ENCODE results near the gene MAMDC4.

The MAMDC4 gene

GRCh38 chr9:136898483-136899100 is 46.4 kb downstream of the MAMDC4 start:
- no peak overlapping the region for H3K27ac ChIP-seq (ENCODE audit: low read length)
- H3K4me1 ChIP-seq (ENCODE audit: control insufficient read depth in 1 of 2, insufficient read depth in 2 of 2, low read length in 2 of 2), result peaks cover 21 to 27% of the 10 kb centered on the region in 2 donors

GRCh38 chr9:136899196-136899595 is 47.0 kb downstream of the MAMDC4 start:
- Histone ChIP-seq H3K9me3 (ENCODE audit: control insufficient read depth in 1 of 2, low read length in 2 of 2) (no peaks in the 10 kb centered on the region), H3K27me3 (ENCODE audit: low read depth, low read length) (no peaks in the 10 kb centered on the region), H3K27ac (ENCODE audit: low read length) (no peak overlapping the region), H3K4me1 (ENCODE audit: control insufficient read depth in 1 of 2, insufficient read depth in 2 of 2, low read length in 2 of 2) (peaks cover 21 to 30% of the 10 kb centered on the region in 2 donors), H3K4me3 (ENCODE audit: low read depth in 1 of 2, low read length in 2 of 2) (no peak overlapping the region), H3K36me3 (ENCODE audit: control insufficient read depth in 1 of 2, insufficient read depth in 2 of 2, low read length in 2 of 2) (peaks cover 12 to 29% of the 10 kb centered on the region in 2 donors)

More at GRCh38 chr9:136898483-136899100, 46.4 kb downstream of the MAMDC4 start:
- Histone ChIP-seq H3K9me3 (ENCODE audit: control insufficient read depth in 1 of 2, low read length in 2 of 2) (no peaks in the 10 kb centered on the region), H3K4me3 (ENCODE audit: low read depth in 1 of 2, low read length in 2 of 2) (no peak overlapping the region), H3K27me3 (ENCODE audit: low read depth, low read length) (no peaks in the 10 kb centered on the region), H3K36me3 (ENCODE audit: control insufficient read depth in 1 of 2, insufficient read depth in 2 of 2, low read length in 2 of 2) (peaks cover 12 to 29% of the 10 kb centered on the region in 2 donors)

DNA sequence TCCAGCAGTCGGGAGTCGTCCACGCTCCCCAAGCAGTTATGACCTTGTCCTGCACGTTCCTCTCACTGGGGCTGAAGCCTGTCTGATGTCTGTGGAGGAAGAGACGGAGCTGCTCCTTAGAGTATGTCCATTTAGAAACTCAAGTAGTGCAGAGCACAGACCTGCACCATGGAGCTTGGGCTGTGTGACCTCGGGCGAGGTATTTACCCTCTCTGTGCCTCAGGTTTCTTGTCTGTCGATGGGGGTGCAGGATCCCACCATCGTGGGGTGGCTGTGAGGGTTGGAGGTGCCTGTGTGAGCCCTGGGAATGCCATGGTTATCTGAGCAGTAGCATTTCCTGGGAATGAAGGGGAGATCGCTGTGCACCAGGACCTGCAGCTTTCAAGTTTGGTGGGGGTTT is 48.4 kb downstream of the MAMDC4 start:
- Histone ChIP-seq H3K36me3 (ENCODE audit: control insufficient read depth in 1 of 2, insufficient read depth in 2 of 2, low read length in 2 of 2) (peaks cover 12 to 22% of the 10 kb centered on the region in 2 donors), H3K9me3 (ENCODE audit: control insufficient read depth in 1 of 2, low read length in 2 of 2) (no peaks in the 10 kb centered on the region), H3K27ac (ENCODE audit: low read length) (no peak overlapping the region), H3K4me1 (ENCODE audit: control insufficient read depth in 1 of 2, insufficient read depth in 2 of 2, low read length in 2 of 2) (peaks cover 21 to 30% of the 10 kb centered on the region in 2 donors), H3K27me3 (ENCODE audit: low read depth, low read length) (no peaks in the 10 kb centered on the region), H3K4me3 (ENCODE audit: low read depth in 1 of 2, low read length in 2 of 2) (no peak overlapping the region)

- Histone ChIP-seq H3K4me1 (ENCODE audit: control insufficient read depth in 1 of 2, insufficient read depth in 2 of 2, low read length in 2 of 2) (peaks cover 21 to 30% of the 10 kb centered on the region in 2 donors), H3K4me3 (ENCODE audit: low read depth in 1 of 2, low read length in 2 of 2) (no peak overlapping the region)
Observed at GRCh38 chr9:136900988-136901515, 48.9 kb downstream of the MAMDC4 start.

DNA sequence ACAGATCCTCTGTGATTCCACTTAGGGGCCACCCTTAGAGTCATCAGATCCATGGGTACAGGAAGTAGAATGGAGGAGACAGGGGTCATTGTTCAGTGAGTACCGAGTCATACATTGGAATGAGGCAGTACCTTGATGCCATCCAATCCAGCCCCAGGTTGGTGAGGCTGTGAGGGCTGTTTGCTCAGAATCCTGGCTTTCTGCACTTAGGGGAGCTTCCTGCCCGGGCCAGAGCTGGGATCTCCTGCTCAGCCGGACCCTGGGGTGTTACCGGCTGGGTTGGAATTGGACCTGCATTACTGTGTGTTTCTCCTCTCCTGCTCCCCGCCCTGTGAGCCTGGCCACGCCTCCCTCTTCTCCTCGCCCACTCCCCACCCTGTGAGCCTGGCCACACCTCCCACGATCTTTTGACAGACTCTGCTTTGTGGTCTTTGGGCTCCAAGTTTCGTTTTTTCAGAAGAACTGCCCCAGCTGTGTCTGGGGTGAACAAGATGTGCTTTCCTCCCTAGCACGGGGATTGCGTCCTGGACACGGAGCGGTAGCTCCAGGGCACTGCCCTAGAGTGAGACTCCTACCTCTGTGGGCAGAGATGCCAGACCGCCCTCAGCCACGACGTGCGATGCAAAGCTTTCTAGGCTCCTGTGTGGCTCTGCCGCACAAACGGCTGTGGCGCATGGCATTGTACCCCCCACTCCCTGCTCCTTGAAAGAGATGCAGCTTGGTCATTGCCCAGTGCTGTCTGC is 49.5 kb downstream of the MAMDC4 start:
- Histone ChIP-seq H3K4me1 (ENCODE audit: control insufficient read depth in 1 of 2, insufficient read depth in 2 of 2, low read length in 2 of 2) (peaks cover 21 to 30% of the 10 kb centered on the region in 2 donors), H3K4me3 (ENCODE audit: low read depth in 1 of 2, low read length in 2 of 2) (peak overlapping the region; percentile 42 to 45), H3K27me3 (ENCODE audit: low read depth, low read length) (no peaks in the 10 kb centered on the region), H3K27ac (ENCODE audit: low read length) (peak overlapping the region; percentile 93), H3K36me3 (ENCODE audit: control insufficient read depth in 1 of 2, insufficient read depth in 2 of 2, low read length in 2 of 2) (peaks cover 12 to 22% of the 10 kb centered on the region in 2 donors), H3K9me3 (ENCODE audit: control insufficient read depth in 1 of 2, low read length in 2 of 2) (no peaks in the 10 kb centered on the region)

More at GRCh38 chr9:136900988-136901515, 48.9 kb downstream of the MAMDC4 start:
- peaks cover 12 to 22% of the 10 kb centered on the region in 2 donors for H3K36me3 ChIP-seq (ENCODE audit: control insufficient read depth in 1 of 2, insufficient read depth in 2 of 2, low read length in 2 of 2)
- H3K27ac ChIP-seq (ENCODE audit: low read length), result peak overlapping the region; percentile 93
- H3K9me3 ChIP-seq (ENCODE audit: control insufficient read depth in 1 of 2, low read length in 2 of 2), result no peaks in the 10 kb centered on the region
- H3K27me3 ChIP-seq (ENCODE audit: low read depth, low read length), result no peaks in the 10 kb centered on the region

- Histone ChIP-seq H3K36me3 (ENCODE audit: control insufficient read depth in 1 of 2, insufficient read depth in 2 of 2, low read length in 2 of 2) (peaks cover 12 to 22% of the 10 kb centered on the region in 2 donors), H3K27ac (ENCODE audit: low read length) (peak overlapping the region; percentile 93), H3K4me1 (ENCODE audit: control insufficient read depth in 1 of 2, insufficient read depth in 2 of 2, low read length in 2 of 2) (peaks cover 21 to 30% of the 10 kb centered on the region in 2 donors), H3K9me3 (ENCODE audit: control insufficient read depth in 1 of 2, low read length in 2 of 2) (no peaks in the 10 kb centered on the region), H3K27me3 (ENCODE audit: low read depth, low read length) (no peaks in the 10 kb centered on the region), H3K4me3 (ENCODE audit: low read depth in 1 of 2, low read length in 2 of 2) (peak overlapping the region; percentile 42 to 45)
Observed at GRCh38 chr9:136902259-136902821, 50.2 kb downstream of the MAMDC4 start.

DNA sequence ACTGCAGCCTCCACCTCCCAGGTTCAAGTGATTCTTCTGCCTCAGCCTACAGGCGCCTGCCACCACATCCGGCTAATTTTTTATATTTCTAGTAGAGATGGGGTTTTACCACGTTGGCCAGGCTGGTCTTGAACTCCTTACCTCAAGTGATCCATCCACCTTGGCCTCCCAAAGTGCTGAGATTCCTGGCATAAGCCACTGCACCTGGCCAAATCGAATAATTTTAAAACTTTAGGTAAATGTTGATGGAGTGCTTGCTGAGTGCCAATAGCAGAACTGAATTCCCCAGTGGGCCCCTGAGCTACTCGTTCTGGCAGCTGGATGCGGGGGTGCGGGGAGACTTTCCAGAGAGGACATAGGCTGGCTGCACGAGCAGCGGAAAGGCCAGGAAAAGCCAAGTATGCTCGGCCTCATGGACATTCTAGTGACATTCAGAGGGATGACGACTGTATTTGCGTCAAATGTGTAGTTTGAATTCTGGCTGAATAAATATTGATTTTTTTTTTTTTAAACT is 51.0 kb downstream of the MAMDC4 start:
- Histone ChIP-seq H3K27me3 (ENCODE audit: low read depth, low read length) (no peaks in the 10 kb centered on the region), H3K9me3 (ENCODE audit: control insufficient read depth in 1 of 2, low read length in 2 of 2) (no peaks in the 10 kb centered on the region), H3K27ac (ENCODE audit: low read length) (peak overlapping the region; percentile 93), H3K36me3 (ENCODE audit: control insufficient read depth in 1 of 2, insufficient read depth in 2 of 2, low read length in 2 of 2) (peaks cover 12 to 27% of the 10 kb centered on the region in 2 donors), H3K4me1 (ENCODE audit: control insufficient read depth in 1 of 2, insufficient read depth in 2 of 2, low read length in 2 of 2) (peaks cover 21 to 30% of the 10 kb centered on the region in 2 donors), H3K4me3 (ENCODE audit: low read depth in 1 of 2, low read length in 2 of 2) (no peak overlapping the region)

GRCh38 chr9:136906266-136906665 is 54.1 kb downstream of the MAMDC4 start:
- Histone ChIP-seq H3K36me3 (ENCODE audit: control insufficient read depth in 1 of 2, insufficient read depth in 2 of 2, low read length in 2 of 2) (peaks cover 0 to 21% of the 10 kb centered on the region in 2 donors), H3K4me1 (ENCODE audit: control insufficient read depth in 1 of 2, insufficient read depth in 2 of 2, low read length in 2 of 2) (peaks cover 14 to 25% of the 10 kb centered on the region in 2 donors), H3K4me3 (ENCODE audit: low read depth in 1 of 2, low read length in 2 of 2) (no peak overlapping the region), H3K9me3 (ENCODE audit: control insufficient read depth in 1 of 2, low read length in 2 of 2) (no peaks in the 10 kb centered on the region), H3K27ac (ENCODE audit: low read length) (no peak overlapping the region), H3K27me3 (ENCODE audit: low read depth, low read length) (no peaks in the 10 kb centered on the region)

- peaks cover 0 to 21% of the 10 kb centered on the region in 2 donors for H3K36me3 ChIP-seq (ENCODE audit: control insufficient read depth in 1 of 2, insufficient read depth in 2 of 2, low read length in 2 of 2)
Observed at GRCh38 chr9:136907011-136907914, 55.1 kb downstream of the MAMDC4 start.

More at GRCh38 chr9:136907011-136907914, 55.1 kb downstream of the MAMDC4 start:
- Histone ChIP-seq H3K9me3 (ENCODE audit: control insufficient read depth in 1 of 2, low read length in 2 of 2) (no peaks in the 10 kb centered on the region), H3K27ac (ENCODE audit: low read length) (no peak overlapping the region), H3K4me3 (ENCODE audit: low read depth in 1 of 2, low read length in 2 of 2) (no peak overlapping the region), H3K27me3 (ENCODE audit: low read depth, low read length) (no peaks in the 10 kb centered on the region), H3K4me1 (ENCODE audit: control insufficient read depth in 1 of 2, insufficient read depth in 2 of 2, low read length in 2 of 2) (peaks cover 5 to 15% of the 10 kb centered on the region in 2 donors)

Data from muscle layer of duodenum (tissue), 2 donors.